Measurements from ENCODE around the gene NCOR1.
"Not testable (repeated sequence)": the region's sequence is repeated elsewhere in the genome, so short reads cannot be mapped to it uniquely, and the experiment has no call there.

Gene NCOR1

GRCh38 chr17:16214190-16215001, 938 bp downstream of the NCOR1 start:
- DNase-seq: no peak

- DNase-seq: no peak
Measured at GRCh38 chr17:16212793-16213192, 2.5 kb downstream of the NCOR1 start.

GRCh38 chr17:16211590-16211989, 3.7 kb downstream of the NCOR1 start:
- no peak for DNase-seq

- not testable (repeated sequence) for DNase-seq
Measured at GRCh38 chr17:16204763-16205162, 10.6 kb downstream of the NCOR1 start.

GRCh38 chr17:16202554-16203500, 12.5 kb downstream of the NCOR1 start:
- DNase-seq: not testable (repeated sequence)

GRCh38 chr17:16201693-16202131, 13.6 kb downstream of the NCOR1 start:
- not testable (repeated sequence) for DNase-seq

GRCh38 chr17:16199093-16199492, 16.2 kb downstream of the NCOR1 start:
- DNase-seq: no peak

- no peak for DNase-seq
Measured at GRCh38 chr17:16197276-16197675, 18.1 kb downstream of the NCOR1 start.

- not testable (repeated sequence) for DNase-seq
Measured at GRCh38 chr17:16194307-16194835, 21.0 kb downstream of the NCOR1 start.

- no peak for DNase-seq
Measured at GRCh38 chr17:16191604-16192003, 23.7 kb downstream of the NCOR1 start.

GRCh38 chr17:16190703-16191360, 24.5 kb downstream of the NCOR1 start:
- DNase-seq: no peak

GRCh38 chr17:16189791-16190348, 25.5 kb downstream of the NCOR1 start:
- no peak for DNase-seq

GRCh38 chr17:16187642-16188041, 27.7 kb downstream of the NCOR1 start:
- DNase-seq: no peak

- DNase-seq: no peak
Measured at GRCh38 chr17:16181581-16181980, 33.8 kb downstream of the NCOR1 start.

GRCh38 chr17:16178836-16179235, 36.5 kb downstream of the NCOR1 start:
- DNase-seq: no peak

GRCh38 chr17:16171613-16172012, 43.7 kb downstream of the NCOR1 start:
- no peak for DNase-seq

GRCh38 chr17:16166766-16167165, 48.6 kb downstream of the NCOR1 start:
- DNase-seq: not testable (repeated sequence)

GRCh38 chr17:16158714-16159113, 56.6 kb downstream of the NCOR1 start:
- DNase-seq: no peak

- DNase-seq: no peak
Measured at GRCh38 chr17:16155536-16155935, 59.8 kb downstream of the NCOR1 start.

GRCh38 chr17:16152326-16152725, 63.0 kb downstream of the NCOR1 start:
- DNase-seq: not testable (repeated sequence)

GRCh38 chr17:16150251-16150856, 65.0 kb downstream of the NCOR1 start:
- DNase-seq: no peak

- no peak for DNase-seq
Measured at GRCh38 chr17:16148596-16148995, 66.7 kb downstream of the NCOR1 start.
